Peyer's patch (tissue), 4 donors: ENCODE data around the gene MTUS2.

Source experiments
- POLR2A ChIP-seq, 2 donors: fragments of 450-650 bp; IDR thresholded peaks; one replicate each; pipeline ENCODE4 v1.5.1; 2017; ENCODE audit warnings: antibody characterized with exemption in 2 of 2, mild to moderate bottlenecking in 2 of 2, moderate library complexity in 2 of 2
- TF ChIP-seq, protein P1 (sequence below), 6 experiments: fragments of 450-650 bp in 4 of 6; fragments of 200-600 bp in 2 of 6; sonication (generic) in 1 of 6; IDR thresholded peaks; one replicate each; pipeline ENCODE4 v1.5.1; 2017 to 2019; ENCODE audit warnings: antibody characterized with exemption in 6 of 6, mild to moderate bottlenecking in 3 of 6, moderate library complexity in 1 of 6

DNA sequence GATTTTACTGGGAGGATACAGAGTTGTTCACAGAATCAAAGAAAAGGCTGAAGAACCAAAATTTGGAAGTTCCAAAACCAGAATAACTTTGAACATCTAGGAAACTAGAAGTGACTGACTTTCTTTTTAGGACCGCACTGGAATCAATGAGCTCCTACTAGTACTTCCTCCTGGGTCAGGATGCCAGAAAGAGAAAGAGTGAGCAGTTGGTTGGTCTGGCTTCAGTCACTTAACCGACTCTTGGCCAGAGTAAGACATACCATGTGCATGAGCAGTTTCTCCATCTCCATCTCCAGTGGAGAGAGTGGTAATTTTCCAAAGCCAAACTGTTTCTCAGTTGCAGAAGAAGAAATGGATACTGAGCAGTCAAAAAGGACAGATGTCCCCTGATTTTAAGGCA, 27.1 kb upstream of the MTUS2 start:
- TF ChIP-seq, protein P1, sequence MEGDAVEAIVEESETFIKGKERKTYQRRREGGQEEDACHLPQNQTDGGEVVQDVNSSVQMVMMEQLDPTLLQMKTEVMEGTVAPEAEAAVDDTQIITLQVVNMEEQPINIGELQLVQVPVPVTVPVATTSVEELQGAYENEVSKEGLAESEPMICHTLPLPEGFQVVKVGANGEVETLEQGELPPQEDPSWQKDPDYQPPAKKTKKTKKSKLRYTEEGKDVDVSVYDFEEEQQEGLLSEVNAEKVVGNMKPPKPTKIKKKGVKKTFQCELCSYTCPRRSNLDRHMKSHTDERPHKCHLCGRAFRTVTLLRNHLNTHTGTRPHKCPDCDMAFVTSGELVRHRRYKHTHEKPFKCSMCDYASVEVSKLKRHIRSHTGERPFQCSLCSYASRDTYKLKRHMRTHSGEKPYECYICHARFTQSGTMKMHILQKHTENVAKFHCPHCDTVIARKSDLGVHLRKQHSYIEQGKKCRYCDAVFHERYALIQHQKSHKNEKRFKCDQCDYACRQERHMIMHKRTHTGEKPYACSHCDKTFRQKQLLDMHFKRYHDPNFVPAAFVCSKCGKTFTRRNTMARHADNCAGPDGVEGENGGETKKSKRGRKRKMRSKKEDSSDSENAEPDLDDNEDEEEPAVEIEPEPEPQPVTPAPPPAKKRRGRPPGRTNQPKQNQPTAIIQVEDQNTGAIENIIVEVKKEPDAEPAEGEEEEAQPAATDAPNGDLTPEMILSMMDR (IDR thresholded peaks at IDR 0.05) = no peak
- TF ChIP-seq POLR2A (IDR thresholded peaks at IDR 0.05) = no peak
